ENCODE data around the gene MYZAP. TPM values are rescaled to one million over a fixed set of nuclear protein-coding genes. Genes with fewer than 3 reads are reported as not detected.

MYZAP gene
- total and polyA plus RNA-seq, 4 donors, result 0.50 to 1.8 (median 0.99) TPM

DNA sequence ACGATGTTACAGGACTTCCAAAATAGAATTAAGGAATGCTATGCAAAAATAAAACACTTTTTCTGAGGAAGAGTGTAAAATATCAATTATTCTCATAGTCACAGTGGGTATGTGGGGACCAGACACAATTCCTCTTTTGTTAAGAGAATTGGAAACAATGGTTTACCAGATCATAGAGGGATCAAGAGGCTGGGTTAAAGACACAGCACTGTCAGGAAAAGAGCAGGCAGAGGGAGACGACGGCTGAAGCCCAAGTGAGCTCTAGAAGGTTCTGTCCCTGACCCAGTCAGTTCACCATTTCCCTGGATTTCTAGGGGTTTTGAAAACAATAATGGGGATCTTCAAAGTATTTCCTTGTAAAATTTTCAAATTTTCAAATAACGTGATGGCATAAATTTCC, 60.8 kb downstream of the MYZAP start (continued):
- TF ChIP-seq HNF4G (IDR thresholded peaks at IDR 0.05), result no peak

GRCh38 chr15:57654153-57654852, 62.6 kb downstream of the MYZAP start:
- Histone ChIP-seq H3K27ac (ENCODE audit: low read depth in 1 of 2, low read length in 2 of 2) (no peak overlapping the region), H3K4me3 (ENCODE audit: low read depth in 1 of 3, low read length in 3 of 3) (no peak overlapping the region)
- 84% methylated on average over 6 of the region's 6 CpGs for WGBS

DNA sequence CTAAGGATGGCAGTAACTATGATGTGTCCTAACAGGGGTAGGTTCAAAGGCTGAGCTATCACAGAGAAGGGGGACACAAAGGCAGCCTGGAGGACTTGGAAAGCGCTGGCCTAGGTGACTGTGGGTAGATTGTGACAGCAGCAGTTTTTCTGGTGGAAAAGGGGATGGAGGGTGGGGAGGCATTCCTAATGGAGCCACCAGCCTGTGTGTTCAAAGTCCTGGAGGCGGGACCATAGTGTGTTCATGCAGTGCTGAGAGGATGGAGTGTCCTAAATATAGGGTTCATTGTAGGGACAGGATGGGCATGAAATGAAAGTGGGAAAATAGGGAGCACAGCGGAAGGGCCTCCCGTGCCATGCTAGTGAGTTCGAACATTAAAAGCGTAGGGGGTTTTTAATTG, 63.3 kb downstream of the MYZAP start:
- Histone ChIP-seq H3K9me3 (ENCODE audit: control insufficient read depth in 4 of 4, low read length in 3 of 4) (no peaks in the 10 kb centered on the region), H3K27me3 (ENCODE audit: control insufficient read depth in 4 of 4, insufficient read depth in 4 of 4, low read length in 3 of 4) (no peaks in the 10 kb centered on the region), H3K9ac (ENCODE audit: low read depth in 1 of 2, low read length in 2 of 2) (no peak overlapping the region), H3K36me3 (ENCODE audit: control insufficient read depth in 4 of 4, insufficient read depth in 3 of 4, low read depth in 1 of 4, low read length in 3 of 4) (no peaks in the 10 kb centered on the region), H3K4me3 (ENCODE audit: low read depth in 1 of 3, low read length in 3 of 3) (no peak overlapping the region), H3K4me1 (ENCODE audit: control insufficient read depth in 4 of 4, insufficient read depth in 4 of 4, low read length in 3 of 4) (no peaks in the 10 kb centered on the region), H3K27ac (ENCODE audit: low read depth in 1 of 2, low read length in 2 of 2) (no peak overlapping the region)
- TF ChIP-seq, protein P1, sequence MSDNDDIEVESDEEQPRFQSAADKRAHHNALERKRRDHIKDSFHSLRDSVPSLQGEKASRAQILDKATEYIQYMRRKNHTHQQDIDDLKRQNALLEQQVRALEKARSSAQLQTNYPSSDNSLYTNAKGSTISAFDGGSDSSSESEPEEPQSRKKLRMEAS (IDR thresholded peaks at IDR 0.05), result no peak
- no peak for TF ChIP-seq GABPA (IDR thresholded peaks at IDR 0.05 in 1 of 2, conservative IDR thresholded peaks at IDR 0.05 in 1 of 2)
- no peak for TF ChIP-seq FOXA1 (IDR thresholded peaks at IDR 0.05)
- TF ChIP-seq ATF3 (IDR thresholded peaks at IDR 0.05), result no peak
- TF ChIP-seq SP1 (IDR thresholded peaks at IDR 0.05), result no peak
- TF ChIP-seq JUND (IDR thresholded peaks at IDR 0.05), result no peak
- TF ChIP-seq, protein P2, sequence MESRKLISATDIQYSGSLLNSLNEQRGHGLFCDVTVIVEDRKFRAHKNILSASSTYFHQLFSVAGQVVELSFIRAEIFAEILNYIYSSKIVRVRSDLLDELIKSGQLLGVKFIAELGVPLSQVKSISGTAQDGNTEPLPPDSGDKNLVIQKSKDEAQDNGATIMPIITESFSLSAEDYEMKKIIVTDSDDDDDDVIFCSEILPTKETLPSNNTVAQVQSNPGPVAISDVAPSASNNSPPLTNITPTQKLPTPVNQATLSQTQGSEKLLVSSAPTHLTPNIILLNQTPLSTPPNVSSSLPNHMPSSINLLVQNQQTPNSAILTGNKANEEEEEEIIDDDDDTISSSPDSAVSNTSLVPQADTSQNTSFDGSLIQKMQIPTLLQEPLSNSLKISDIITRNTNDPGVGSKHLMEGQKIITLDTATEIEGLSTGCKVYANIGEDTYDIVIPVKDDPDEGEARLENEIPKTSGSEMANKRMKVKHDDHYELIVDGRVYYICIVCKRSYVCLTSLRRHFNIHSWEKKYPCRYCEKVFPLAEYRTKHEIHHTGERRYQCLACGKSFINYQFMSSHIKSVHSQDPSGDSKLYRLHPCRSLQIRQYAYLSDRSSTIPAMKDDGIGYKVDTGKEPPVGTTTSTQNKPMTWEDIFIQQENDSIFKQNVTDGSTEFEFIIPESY (IDR thresholded peaks at IDR 0.05), result no peak
- no peak for TF ChIP-seq FOXA2 (IDR thresholded peaks at IDR 0.05)
- TF ChIP-seq HNF4G (IDR thresholded peaks at IDR 0.05), result no peak
- TF ChIP-seq RXRA (IDR thresholded peaks at IDR 0.05), result no peak
- TF ChIP-seq, protein P3, sequence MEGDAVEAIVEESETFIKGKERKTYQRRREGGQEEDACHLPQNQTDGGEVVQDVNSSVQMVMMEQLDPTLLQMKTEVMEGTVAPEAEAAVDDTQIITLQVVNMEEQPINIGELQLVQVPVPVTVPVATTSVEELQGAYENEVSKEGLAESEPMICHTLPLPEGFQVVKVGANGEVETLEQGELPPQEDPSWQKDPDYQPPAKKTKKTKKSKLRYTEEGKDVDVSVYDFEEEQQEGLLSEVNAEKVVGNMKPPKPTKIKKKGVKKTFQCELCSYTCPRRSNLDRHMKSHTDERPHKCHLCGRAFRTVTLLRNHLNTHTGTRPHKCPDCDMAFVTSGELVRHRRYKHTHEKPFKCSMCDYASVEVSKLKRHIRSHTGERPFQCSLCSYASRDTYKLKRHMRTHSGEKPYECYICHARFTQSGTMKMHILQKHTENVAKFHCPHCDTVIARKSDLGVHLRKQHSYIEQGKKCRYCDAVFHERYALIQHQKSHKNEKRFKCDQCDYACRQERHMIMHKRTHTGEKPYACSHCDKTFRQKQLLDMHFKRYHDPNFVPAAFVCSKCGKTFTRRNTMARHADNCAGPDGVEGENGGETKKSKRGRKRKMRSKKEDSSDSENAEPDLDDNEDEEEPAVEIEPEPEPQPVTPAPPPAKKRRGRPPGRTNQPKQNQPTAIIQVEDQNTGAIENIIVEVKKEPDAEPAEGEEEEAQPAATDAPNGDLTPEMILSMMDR (IDR thresholded peaks at IDR 0.05; ENCODE audit: low read depth, low read length, missing input control), result no peak
- TF ChIP-seq, protein P4, sequence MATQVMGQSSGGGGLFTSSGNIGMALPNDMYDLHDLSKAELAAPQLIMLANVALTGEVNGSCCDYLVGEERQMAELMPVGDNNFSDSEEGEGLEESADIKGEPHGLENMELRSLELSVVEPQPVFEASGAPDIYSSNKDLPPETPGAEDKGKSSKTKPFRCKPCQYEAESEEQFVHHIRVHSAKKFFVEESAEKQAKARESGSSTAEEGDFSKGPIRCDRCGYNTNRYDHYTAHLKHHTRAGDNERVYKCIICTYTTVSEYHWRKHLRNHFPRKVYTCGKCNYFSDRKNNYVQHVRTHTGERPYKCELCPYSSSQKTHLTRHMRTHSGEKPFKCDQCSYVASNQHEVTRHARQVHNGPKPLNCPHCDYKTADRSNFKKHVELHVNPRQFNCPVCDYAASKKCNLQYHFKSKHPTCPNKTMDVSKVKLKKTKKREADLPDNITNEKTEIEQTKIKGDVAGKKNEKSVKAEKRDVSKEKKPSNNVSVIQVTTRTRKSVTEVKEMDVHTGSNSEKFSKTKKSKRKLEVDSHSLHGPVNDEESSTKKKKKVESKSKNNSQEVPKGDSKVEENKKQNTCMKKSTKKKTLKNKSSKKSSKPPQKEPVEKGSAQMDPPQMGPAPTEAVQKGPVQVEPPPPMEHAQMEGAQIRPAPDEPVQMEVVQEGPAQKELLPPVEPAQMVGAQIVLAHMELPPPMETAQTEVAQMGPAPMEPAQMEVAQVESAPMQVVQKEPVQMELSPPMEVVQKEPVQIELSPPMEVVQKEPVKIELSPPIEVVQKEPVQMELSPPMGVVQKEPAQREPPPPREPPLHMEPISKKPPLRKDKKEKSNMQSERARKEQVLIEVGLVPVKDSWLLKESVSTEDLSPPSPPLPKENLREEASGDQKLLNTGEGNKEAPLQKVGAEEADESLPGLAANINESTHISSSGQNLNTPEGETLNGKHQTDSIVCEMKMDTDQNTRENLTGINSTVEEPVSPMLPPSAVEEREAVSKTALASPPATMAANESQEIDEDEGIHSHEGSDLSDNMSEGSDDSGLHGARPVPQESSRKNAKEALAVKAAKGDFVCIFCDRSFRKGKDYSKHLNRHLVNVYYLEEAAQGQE (IDR thresholded peaks at IDR 0.05), result no peak
- TF ChIP-seq YY1 (IDR thresholded peaks at IDR 0.05), result no peak
- no peak for TF ChIP-seq TAF1 (conservative IDR thresholded peaks at IDR 0.05)
- TF ChIP-seq NR2F2 (IDR thresholded peaks at IDR 0.05), result no peak
- TF ChIP-seq HNF4A (conservative IDR thresholded peaks at IDR 0.05), result no peak
- TF ChIP-seq EGR1 (IDR thresholded peaks at IDR 0.05; ENCODE audit: low read depth in 2 of 2), result no peak
- no peak for DNase-seq (ENCODE audit: low spot score)
- 82% methylated on average over 6 of the region's 6 CpGs for WGBS

More at GRCh38 chr15:57654153-57654852, 62.6 kb downstream of the MYZAP start:
- Histone ChIP-seq H3K36me3 (ENCODE audit: control insufficient read depth in 4 of 4, insufficient read depth in 3 of 4, low read depth in 1 of 4, low read length in 3 of 4) (no peaks in the 10 kb centered on the region), H3K4me1 (ENCODE audit: control insufficient read depth in 4 of 4, insufficient read depth in 4 of 4, low read length in 3 of 4) (no peaks in the 10 kb centered on the region), H3K9ac (ENCODE audit: low read depth in 1 of 2, low read length in 2 of 2) (no peak overlapping the region), H3K27me3 (ENCODE audit: control insufficient read depth in 4 of 4, insufficient read depth in 4 of 4, low read length in 3 of 4) (no peaks in the 10 kb centered on the region), H3K9me3 (ENCODE audit: control insufficient read depth in 4 of 4, low read length in 3 of 4) (no peaks in the 10 kb centered on the region)
- DNase-seq (ENCODE audit: low spot score), result no peak
- TF ChIP-seq SP1 (IDR thresholded peaks at IDR 0.05) (no peak), NR2F2 (IDR thresholded peaks at IDR 0.05) (no peak), FOXA2 (IDR thresholded peaks at IDR 0.05) (no peak)
- TF ChIP-seq, protein P3 (IDR thresholded peaks at IDR 0.05; ENCODE audit: low read depth, low read length, missing input control), result no peak

All from liver (tissue), 9 donors.